HCT116 (cell line): ENCODE measurements around the gene ADORA2B. TPM values are rescaled to one million over a fixed set of nuclear protein-coding genes. Genes with fewer than 3 reads are reported as not detected.

Experiments used
- ATAC-seq: fragments of 200-7000 bp; cut with Tn5 transposase; 2 replicates; pipeline ENCODE4 v1.9.1; 2020; ENCODE audit warnings: mild to moderate bottlenecking, moderate library complexity
- BruUV-seq: library from RNA; stranded (reverse); fragments of 400-500 nt; replicated peaks from 2 replicates; lab custom pipeline; 2021; lab: Mats Ljungman, UMichigan
- CTCF ChIA-PET: fragments of 300-600 bp; sonication (Branson Sonifier 250); formaldehyde crosslinking; loops from one replicate; lab custom pipeline; 2021; ENCODE audit warnings: antibody characterized with exemption; lab: Charles Lee
- POLR2A ChIA-PET: fragments of 300-600, 350-600 bp; sonication (Branson Sonifier 250); formaldehyde crosslinking; loops from one replicate; lab custom pipeline; 2021; ENCODE audit warnings: antibody characterized with exemption; lab: Charles Lee
- RAD21 ChIA-PET, 2 experiments: fragments of 300-600 bp; sonication (Branson Sonifier 250); formaldehyde crosslinking; loops; one replicate each; lab custom pipeline; 2023; ENCODE audit warnings: low total read pairs in 2 of 2; ENCODE audit not compliant: uncharacterized antibody in 2 of 2, unreplicated experiment in 2 of 2, low non-redundant PET in 1 of 2; lab: Charles Lee
- DNase-seq: peaks from one replicate; pipeline ENCODE4 v3.0.0-alpha.2; 2010; ENCODE audit warnings: low read depth, low spot score
- H2AFZ ChIP-seq: fragments of 200-600 bp; shearing (Covaris generic), sonication (generic); 2 replicates; pipeline ENCODE4 v1.6.1; 2017; ENCODE audit warnings: low read depth, mixed run types, mixed read lengths, antibody characterized with exemption, low read length; ENCODE audit not compliant: poor library complexity, severe bottlenecking
- H3K27ac ChIP-seq: 2 replicates; pipeline ENCODE4 v1.5.1; 2012; ENCODE audit warnings: low read depth, low read length
- H3K27me3 ChIP-seq: fragments of 200-600 bp; sonication (generic); 2 replicates; pipeline ENCODE4 v1.6.1; 2016; ENCODE audit warnings: mixed run types, low read length, mixed read lengths; ENCODE audit not compliant: insufficient read depth
- H3K36me3 ChIP-seq, 2 experiments: fragments of 200-500 bp in 1 of 2; fragments of 200-600 bp in 1 of 2; sonication (Bioruptor generic) in 1 of 2; sonication (generic) in 1 of 2; 2 replicates each; pipeline versions ENCODE4 v1.5.1 to v1.6.1; 2014 to 2016; ENCODE audit warnings: low read length in 2 of 2, inconsistent platforms in 1 of 2, mixed read lengths in 1 of 2, mixed run types in 1 of 2; ENCODE audit not compliant: insufficient read depth in 2 of 2, control insufficient read depth in 1 of 2
- H3K4me1 ChIP-seq, 2 experiments: fragments of 200-600 bp in 1 of 2; sonication (generic) in 1 of 2; 2 replicates each; pipeline versions ENCODE4 v1.5.1 to v1.6.1; 2012 to 2017; ENCODE audit warnings: low read length in 2 of 2, inconsistent platforms in 1 of 2, mild to moderate bottlenecking in 1 of 2, mixed read lengths in 1 of 2, mixed run types in 1 of 2, moderate library complexity in 1 of 2; ENCODE audit not compliant: insufficient read depth in 2 of 2, control insufficient read depth in 1 of 2
- H3K4me2 ChIP-seq: fragments of 200-600 bp; sonication (generic); 2 replicates; pipeline ENCODE4 v1.6.1; 2017; ENCODE audit warnings: mixed run types, low read length, mixed read lengths
- H3K4me3 ChIP-seq, 2 experiments: fragments of 200-600 bp in 1 of 2; sonication (generic) in 1 of 2; replicated peaks in 1 of 2; 2 replicates each; pipeline ENCODE4 v1.5.1; 2011 to 2016; ENCODE audit warnings: low read length in 2 of 2, control low read depth in 1 of 2, low read depth in 1 of 2, mild to moderate bottlenecking in 1 of 2, mixed read lengths in 1 of 2, mixed run types in 1 of 2
- H3K79me2 ChIP-seq: fragments of 200-600 bp; sonication (generic); 2 replicates; pipeline ENCODE4 v1.6.1; 2017; ENCODE audit warnings: mild to moderate bottlenecking, mixed run types, low read length, moderate library complexity, mixed read lengths; ENCODE audit not compliant: insufficient read depth
- H3K9ac ChIP-seq: fragments of 200-600 bp; sonication (generic); 2 replicates; pipeline ENCODE4 v1.6.1; 2016; ENCODE audit warnings: low read length, mixed read lengths
- H3K9me2 ChIP-seq: fragments of 200-600 bp; sonication (generic), shearing (Covaris generic); 2 replicates; pipeline ENCODE4 v1.6.1; 2017; ENCODE audit warnings: mixed run types, mild to moderate bottlenecking, moderate library complexity; ENCODE audit not compliant: insufficient read depth
- H3K9me3 ChIP-seq, 2 experiments: fragments of 200-500 bp in 1 of 2; fragments of 200-600 bp in 1 of 2; sonication (Bioruptor generic) in 1 of 2; sonication (generic) in 1 of 2; 2 replicates each; pipeline ENCODE4 v1.6.1; 2014 to 2017; ENCODE audit warnings: low read length in 2 of 2, mixed read lengths in 2 of 2, inconsistent platforms in 1 of 2, low read depth in 1 of 2, mild to moderate bottlenecking in 1 of 2, mixed run types in 1 of 2, moderate library complexity in 1 of 2; ENCODE audit not compliant: control insufficient read depth in 1 of 2, insufficient read depth in 1 of 2
- H4K20me1 ChIP-seq: fragments of 200-600 bp; sonication (generic), shearing (Covaris generic); 2 replicates; pipeline ENCODE4 v1.6.1; 2017; ENCODE audit warnings: mixed run types, mild to moderate bottlenecking, moderate library complexity; ENCODE audit not compliant: insufficient read depth
- ATF3 ChIP-seq: IDR thresholded peaks from 2 replicates; pipeline ENCODE4 v1.6.1; 2012
- EGR1 ChIP-seq: IDR thresholded peaks from 2 replicates; pipeline ENCODE4 v1.6.1; 2012; ENCODE audit warnings: low read depth
- ELF1 ChIP-seq: IDR thresholded peaks from 2 replicates; pipeline ENCODE4 v1.6.1; 2012; ENCODE audit warnings: low read depth, borderline replicate concordance
- JUND ChIP-seq: IDR thresholded peaks from 2 replicates; pipeline ENCODE4 v1.6.1; 2012
- MAX ChIP-seq: IDR thresholded peaks from 2 replicates; pipeline ENCODE4 v1.6.1; 2012
- POLR2AphosphoS5 ChIP-seq: IDR thresholded peaks from 2 replicates; pipeline ENCODE4 v1.6.1; 2011; ENCODE audit warnings: mild to moderate bottlenecking, low read depth, low read length, moderate library complexity
- REST ChIP-seq: IDR thresholded peaks from 2 replicates; pipeline ENCODE4 v1.6.1; 2012; ENCODE audit warnings: low read depth
- SIN3A ChIP-seq: IDR thresholded peaks from 2 replicates; pipeline ENCODE4 v1.6.1; 2012; ENCODE audit warnings: low read depth
- SRF ChIP-seq: IDR thresholded peaks from 2 replicates; pipeline ENCODE4 v1.6.1; 2012; ENCODE audit warnings: low read depth
- ZBTB33 ChIP-seq: IDR thresholded peaks from 2 replicates; pipeline ENCODE4 v1.6.1; 2011; ENCODE audit warnings: mild to moderate bottlenecking, low read length, moderate library complexity; ENCODE audit not compliant: insufficient replicate concordance; ENCODE audit errors: extremely low read depth
- ZFX ChIP-seq: fragments of 450-650 bp; IDR thresholded peaks from 2 replicates; pipeline ENCODE4 v1.6.1; 2017
- ZNF274 ChIP-seq: fragments of 200-500 bp; sonication (Bioruptor generic); IDR thresholded peaks from 2 replicates; pipeline ENCODE4 v1.6.1; 2014; ENCODE audit warnings: mild to moderate bottlenecking, low read depth, low read length, inconsistent platforms
- intact Hi-C: fragments of 100-400 bp; cut with micrococcal nuclease; formaldehyde crosslinking; loops from 2 replicates; pipeline ENCODE4 v1.10.0; 2022
- total RNA-seq: library from RNA; stranded (reverse); gene quantifications from one replicate; pipeline ENCODE4 v1.2.1, GENCODE V29; 2021; ENCODE audit not compliant: unreplicated experiment

The ADORA2B gene
- total RNA-seq, 1 experiment from 2014 or later: 47.5 TPM

- intact Hi-C loops: no loop called here
- ATAC-seq: no peak
- no peak overlapping the region for H2AFZ ChIP-seq
- TF ChIP-seq ATF3 (no peak), POLR2AphosphoS5 (no peak), SIN3A (no peak), REST (no peak), ELF1 (no peak), ZFX (no peak), MAX (no peak), JUND (no peak), ZBTB33 (no peak), SRF (no peak), ZNF274 (no peak), EGR1 (no peak)
- POLR2A ChIA-PET: no interaction called here
- no peak overlapping the region for H3K4me2 ChIP-seq
- no peak overlapping the region for H3K27ac ChIP-seq
- H3K9me2 ChIP-seq: no peaks in the 10 kb centered on the region
- H3K4me3 ChIP-seq: no peak overlapping the region
- no peak overlapping the region for H3K9ac ChIP-seq
- CTCF ChIA-PET: no interaction called here
- RAD21 ChIA-PET: interaction anchor here in 1 of 2 experiments (1.5 kb wide), 1 partner anchor 37 kb away, joined by 3 read pairs; the partner anchor contains the start of gene ADORA2B
- H3K79me2 ChIP-seq: no peaks in the 10 kb centered on the region
- no peaks in the 10 kb centered on the region for H3K36me3 ChIP-seq
- H3K9me3 ChIP-seq: no peaks in the 10 kb centered on the region
- BruUV-seq: no TSS peak
- H3K27me3 ChIP-seq: no peaks in the 10 kb centered on the region
- no peaks in the 10 kb centered on the region for H4K20me1 ChIP-seq
- peaks cover 0 to 15% of the 10 kb centered on the region in 2 experiments; a peak in 2 of 4 replicates for H3K4me1 ChIP-seq
- no peak for DNase-seq
These were observed 36.6 kb upstream of the ADORA2B start for GRCh38 chr17:15908378-15908777.
